Activated T-cell treated with anti-CD3 and anti-CD28 coated beads for 1 hour (primary cell): ENCODE results near the gene ANKS1B.
"Not testable (repeated sequence)": the region's sequence is repeated elsewhere in the genome, so short reads cannot be mapped to it uniquely, and the experiment has no call there.

Experiments
- DNase-seq: peaks from one replicate; pipeline ENCODE4 v3.0.0-alpha.2; 2020; ENCODE audit warnings: low read depth

Gene ANKS1B

GRCh38 chr12:99374023-99374422, 610.7 kb downstream of the ANKS1B start:
- DNase-seq: no peak

- DNase-seq: no peak
Observed at GRCh38 chr12:99372257-99372920, 612.3 kb downstream of the ANKS1B start.

- DNase-seq: no peak
Observed at GRCh38 chr12:99370421-99371138, 614.2 kb downstream of the ANKS1B start.

- no peak for DNase-seq
Observed at GRCh38 chr12:99367181-99367580, 617.6 kb downstream of the ANKS1B start.

- DNase-seq: no peak
Observed at GRCh38 chr12:99352269-99352668, 632.5 kb downstream of the ANKS1B start.

GRCh38 chr12:99343960-99344359, 640.8 kb downstream of the ANKS1B start:
- DNase-seq: no peak

GRCh38 chr12:99339663-99340062, 645.1 kb downstream of the ANKS1B start:
- no peak for DNase-seq

- no peak for DNase-seq
Observed at GRCh38 chr12:99334285-99335056, 650.3 kb downstream of the ANKS1B start.

GRCh38 chr12:99332936-99333591, 651.7 kb downstream of the ANKS1B start:
- no peak for DNase-seq

- DNase-seq: no peak
Observed at GRCh38 chr12:99330216-99330615, 654.5 kb downstream of the ANKS1B start.

GRCh38 chr12:99321210-99321609, 663.5 kb downstream of the ANKS1B start:
- DNase-seq: not testable (repeated sequence)

GRCh38 chr12:99311373-99311772, 673.4 kb downstream of the ANKS1B start:
- DNase-seq: no peak

- DNase-seq: no peak
Observed at GRCh38 chr12:99309812-99310211, 674.9 kb downstream of the ANKS1B start.

GRCh38 chr12:99302874-99303273, 681.9 kb downstream of the ANKS1B start:
- DNase-seq: no peak

- DNase-seq: no peak
Observed at GRCh38 chr12:99287136-99287535, 697.6 kb downstream of the ANKS1B start.

GRCh38 chr12:99284161-99284560, 700.6 kb downstream of the ANKS1B start:
- DNase-seq: no peak

- no peak for DNase-seq
Observed at GRCh38 chr12:99282624-99283023, 702.1 kb downstream of the ANKS1B start.

- DNase-seq: no peak
Observed at GRCh38 chr12:99282086-99282485, 702.6 kb downstream of the ANKS1B start.

GRCh38 chr12:99281277-99281676, 703.5 kb downstream of the ANKS1B start:
- no peak for DNase-seq

- DNase-seq: no peak
Observed at GRCh38 chr12:99278899-99279298, 705.8 kb downstream of the ANKS1B start.

- DNase-seq: no peak
Observed at GRCh38 chr12:99277591-99278379, 707.0 kb downstream of the ANKS1B start.

- DNase-seq: no peak
Observed at GRCh38 chr12:99271071-99271470, 713.7 kb downstream of the ANKS1B start.
